KG1 (cell line): ENCODE results near the gene CAP1.
"Not testable (repeated sequence)": the region's sequence is repeated elsewhere in the genome, so short reads cannot be mapped to it uniquely, and the experiment has no call there.

Experiments
- DNase-seq: peaks from one replicate; lab custom pipeline; 2025; lab: John Stamatoyannopoulos, UW

The CAP1 gene, protein sequence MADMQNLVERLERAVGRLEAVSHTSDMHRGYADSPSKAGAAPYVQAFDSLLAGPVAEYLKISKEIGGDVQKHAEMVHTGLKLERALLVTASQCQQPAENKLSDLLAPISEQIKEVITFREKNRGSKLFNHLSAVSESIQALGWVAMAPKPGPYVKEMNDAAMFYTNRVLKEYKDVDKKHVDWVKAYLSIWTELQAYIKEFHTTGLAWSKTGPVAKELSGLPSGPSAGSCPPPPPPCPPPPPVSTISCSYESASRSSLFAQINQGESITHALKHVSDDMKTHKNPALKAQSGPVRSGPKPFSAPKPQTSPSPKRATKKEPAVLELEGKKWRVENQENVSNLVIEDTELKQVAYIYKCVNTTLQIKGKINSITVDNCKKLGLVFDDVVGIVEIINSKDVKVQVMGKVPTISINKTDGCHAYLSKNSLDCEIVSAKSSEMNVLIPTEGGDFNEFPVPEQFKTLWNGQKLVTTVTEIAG

DNA sequence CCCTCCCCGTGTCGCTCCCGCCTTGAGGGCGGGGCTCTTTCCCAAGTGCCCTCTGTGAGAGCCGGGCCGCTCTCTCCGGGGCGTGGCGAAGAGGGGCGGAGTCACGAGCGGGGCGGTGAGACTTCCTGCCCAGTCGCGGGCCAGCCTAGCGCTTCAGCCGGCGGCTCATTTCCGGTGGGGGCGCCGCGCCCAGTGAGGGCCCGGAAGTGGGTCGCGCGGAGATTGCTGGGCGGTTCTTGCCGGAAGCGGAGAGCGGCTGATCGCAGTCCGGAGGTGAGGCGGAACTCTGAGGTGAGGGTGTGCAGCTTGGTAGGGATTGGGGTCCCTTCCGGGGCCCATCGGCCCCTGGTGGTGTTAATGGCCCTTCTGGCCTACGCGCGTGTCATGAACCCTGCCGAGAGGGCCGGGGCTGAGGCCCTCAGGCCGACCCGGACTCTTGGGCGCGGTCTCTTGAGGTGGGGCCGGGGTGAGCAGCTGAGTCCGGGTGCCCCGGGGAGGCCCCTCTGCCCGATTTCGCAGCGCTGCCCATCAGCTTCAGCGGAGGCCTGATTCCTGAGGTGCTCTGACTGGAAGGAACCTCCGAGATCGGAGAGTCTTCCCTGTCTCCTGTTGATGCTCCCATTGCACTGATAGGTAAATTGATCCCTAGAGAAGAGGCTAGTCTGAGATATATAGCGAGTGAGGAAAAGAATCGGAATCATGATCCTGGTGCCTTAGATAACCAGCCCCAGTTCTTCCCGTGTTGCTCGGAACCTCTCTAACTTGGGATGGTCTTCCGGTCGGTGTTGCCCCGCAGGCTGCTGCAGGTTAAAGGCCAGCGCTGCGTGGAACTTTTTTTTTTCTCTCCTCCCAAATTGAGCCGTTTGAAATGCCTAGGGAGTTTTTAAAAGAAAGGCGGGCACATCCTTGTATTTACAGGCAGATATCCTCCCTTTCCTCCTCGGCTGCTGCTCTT is at the start of gene CAP1:
CAP1 (plus strand) TSS at position 219 of the 955 bp plus-strand sequence. CDS start 18,618 bp downstream, outside the sequence.
- peak; percentile 98 for DNase-seq

DNA sequence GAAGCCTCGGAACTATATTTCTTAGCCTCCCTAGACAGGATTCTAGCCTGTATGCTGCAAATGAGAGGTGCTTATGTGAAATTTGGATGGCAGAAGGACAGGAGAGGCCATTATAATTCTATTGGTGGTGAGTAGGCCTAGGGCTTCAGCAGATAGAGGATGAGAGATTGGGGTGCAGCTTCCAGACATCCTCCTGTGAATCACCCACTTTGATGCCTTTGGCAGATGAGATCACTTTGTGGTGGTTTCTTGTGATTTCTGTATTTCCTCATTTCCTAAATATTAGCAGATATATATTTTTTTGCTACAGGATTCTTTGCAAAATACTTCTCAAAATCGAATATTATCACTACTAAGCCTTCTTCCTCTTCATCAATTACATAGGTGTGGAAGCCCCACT is 48.3 kb upstream of the CAP1 start:
- no peak for DNase-seq

DNA sequence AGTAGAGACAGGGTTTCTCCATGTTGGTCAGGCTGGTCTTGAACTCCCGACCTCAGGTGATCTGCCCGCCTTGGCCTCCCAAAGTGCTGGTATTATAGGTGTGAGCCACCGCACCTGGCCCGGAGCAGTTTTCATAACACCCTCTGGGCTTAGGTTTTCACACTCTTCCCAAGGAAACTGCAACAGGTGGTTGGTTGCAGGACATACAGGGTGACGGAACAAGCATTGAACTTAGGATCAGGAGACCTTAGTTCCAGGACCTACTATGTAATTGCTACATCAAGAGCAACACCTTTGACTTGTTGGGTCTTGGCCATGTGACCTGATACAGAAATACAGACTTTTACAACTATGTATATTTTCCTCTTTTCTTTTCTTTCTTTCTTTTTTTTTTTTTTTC is 47.6 kb upstream of the CAP1 start:
- DNase-seq = no peak

DNA sequence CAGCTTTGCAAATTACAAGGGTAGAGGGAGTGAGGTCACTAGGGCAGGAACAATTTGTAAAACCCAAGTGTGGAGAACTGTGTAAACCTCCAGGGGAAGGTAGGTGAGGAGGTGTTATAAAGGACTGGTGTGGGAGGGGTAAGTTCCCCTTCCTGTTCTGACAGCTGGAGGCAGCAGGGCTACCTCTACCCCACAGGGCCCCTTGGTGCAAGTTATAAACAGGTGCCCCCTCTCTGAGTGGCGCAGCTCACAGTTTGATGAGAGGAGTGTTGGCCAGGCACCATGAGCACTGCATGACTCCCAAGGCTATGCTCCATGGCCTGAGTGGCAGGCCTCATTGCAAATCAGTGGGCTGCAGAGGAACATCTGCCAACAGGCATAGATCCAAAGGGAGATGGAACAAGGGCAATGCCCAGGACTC is 44.5 kb upstream of the CAP1 start:
- DNase-seq = peak; percentile 12

DNA sequence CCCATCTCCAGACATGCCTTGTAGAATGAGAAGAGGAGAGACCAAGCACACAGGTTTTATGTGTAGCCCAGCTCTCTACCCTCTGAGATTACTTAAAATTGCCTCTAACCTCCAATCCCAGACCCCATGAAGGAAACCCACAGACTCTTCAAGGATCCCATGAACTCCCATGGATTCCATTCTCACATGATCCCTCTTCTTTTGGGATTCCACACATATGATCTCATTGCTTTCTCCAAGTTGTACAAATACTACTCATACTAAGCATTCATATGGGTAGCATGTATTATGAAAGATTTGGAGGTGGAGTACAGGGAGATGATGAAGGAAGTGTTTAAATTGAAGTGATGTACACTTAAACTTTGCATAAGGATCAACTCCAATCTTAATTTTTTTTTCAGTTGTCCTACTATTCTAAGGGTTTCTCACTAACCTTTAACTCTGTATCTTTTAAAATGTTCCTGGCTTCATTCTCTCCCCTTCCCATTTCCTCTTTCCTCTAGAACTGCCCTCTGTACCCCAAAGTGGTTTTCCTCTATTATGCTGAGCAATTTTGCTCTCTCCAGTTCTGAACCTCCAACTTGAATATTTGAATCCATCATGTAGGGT is 44.0 kb upstream of the CAP1 start:
- DNase-seq = no peak

DNA sequence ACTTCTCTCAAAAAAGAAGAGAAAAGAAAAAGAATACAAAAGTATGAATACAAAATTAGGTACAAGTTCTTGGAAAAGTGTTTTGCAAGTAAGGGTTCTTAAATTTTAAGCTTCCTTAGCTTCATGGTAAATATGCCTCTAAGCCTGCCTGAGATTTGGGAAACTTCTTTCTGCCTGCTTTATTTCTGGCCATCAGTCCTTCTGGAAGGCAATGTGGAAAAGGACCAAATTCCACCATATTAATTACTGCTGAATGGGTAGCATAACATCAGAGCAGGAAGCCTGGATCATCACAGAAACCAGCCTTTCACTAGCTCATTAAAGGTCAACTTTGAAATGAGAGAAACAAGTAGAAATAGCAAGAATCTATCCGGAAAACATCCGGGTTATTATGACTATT is 39.1 kb upstream of the CAP1 start:
- no peak for DNase-seq

DNA sequence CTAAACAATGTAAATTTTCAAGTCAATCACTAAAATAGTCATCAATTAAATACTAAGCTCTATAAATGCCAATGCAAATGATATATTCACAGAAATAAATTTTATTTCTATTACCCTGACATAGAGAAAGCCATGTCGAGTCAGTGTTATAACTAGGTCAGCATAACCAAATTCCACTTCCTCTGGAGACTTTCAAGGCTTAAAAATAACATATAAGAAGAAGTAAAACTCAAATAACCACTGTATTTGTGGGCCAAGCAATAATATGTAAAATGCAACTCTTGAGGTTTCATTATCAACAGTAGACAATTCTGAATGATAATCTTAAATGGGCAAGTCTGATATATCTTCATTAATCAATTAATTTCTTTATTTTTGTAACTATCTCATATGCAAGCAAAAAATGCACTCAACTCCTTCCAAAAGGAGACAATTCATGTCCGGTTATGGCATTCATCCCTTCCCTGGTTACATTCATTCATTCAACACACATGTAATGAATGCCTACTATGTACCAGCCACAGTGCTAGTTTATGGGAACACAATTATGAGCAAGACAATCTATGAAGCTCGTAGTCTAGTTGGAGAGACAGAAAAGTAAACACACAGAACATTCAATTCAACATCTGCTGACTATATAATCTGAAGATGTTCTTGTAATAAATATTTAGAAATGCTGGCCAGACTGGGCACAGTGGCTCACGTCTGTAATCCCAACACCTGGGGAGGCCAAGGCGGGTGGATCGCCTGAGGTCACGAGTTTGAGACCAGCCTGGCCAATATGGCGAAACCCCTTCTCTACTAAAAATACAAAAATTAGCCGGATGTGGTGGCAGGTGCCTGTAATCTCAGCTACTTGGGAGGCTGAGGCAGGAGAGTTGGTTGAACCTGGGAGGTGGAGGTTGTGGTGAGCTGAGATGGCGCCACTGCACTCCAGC is 37.1 kb upstream of the CAP1 start:
- DNase-seq = no peak

DNA sequence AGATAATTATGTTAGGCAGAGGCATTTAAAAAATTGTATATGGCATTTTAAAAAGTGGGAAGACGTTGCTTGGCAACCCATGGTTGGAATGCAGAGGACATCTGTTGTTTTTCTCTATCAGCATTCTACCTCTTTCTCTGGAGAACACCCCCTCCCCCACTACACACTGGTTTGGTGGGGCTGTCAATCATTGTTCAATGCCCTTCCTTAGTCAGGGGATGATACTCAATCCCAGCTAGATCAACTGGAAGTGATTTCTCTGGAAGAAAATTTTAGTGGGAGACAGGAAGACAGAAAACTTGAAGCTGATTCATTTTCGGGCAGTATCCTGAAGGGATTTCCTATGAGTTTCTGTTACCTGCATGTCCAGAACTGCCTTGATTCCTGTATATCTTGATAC is 35.7 kb upstream of the CAP1 start:
- DNase-seq = no peak

DNA sequence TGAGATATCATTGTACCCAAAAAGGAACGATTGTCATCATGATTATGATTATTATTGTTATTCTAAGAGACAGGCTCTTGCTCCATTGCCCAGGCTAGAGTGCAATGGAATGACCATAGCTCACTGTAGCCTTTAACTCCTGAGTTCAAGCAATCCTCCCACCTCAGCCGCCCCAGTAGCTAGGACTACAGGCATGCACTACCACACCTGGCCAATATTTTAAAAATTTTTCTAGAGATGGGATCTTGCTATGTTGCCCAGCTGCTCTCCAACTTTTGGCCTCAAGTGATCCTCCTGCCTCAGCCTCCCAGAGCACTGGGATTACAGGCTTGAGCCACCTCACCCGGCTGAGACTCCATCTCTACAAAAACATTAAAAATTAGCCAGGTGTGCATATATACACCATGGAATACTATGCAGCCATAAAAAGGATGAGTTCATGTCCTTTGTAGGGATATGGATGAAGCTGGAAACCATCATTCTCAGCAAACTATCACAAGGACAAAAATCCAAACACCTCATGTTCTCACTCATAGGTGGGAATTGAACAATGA is 33.0 kb upstream of the CAP1 start:
- not testable (repeated sequence) for DNase-seq

DNA sequence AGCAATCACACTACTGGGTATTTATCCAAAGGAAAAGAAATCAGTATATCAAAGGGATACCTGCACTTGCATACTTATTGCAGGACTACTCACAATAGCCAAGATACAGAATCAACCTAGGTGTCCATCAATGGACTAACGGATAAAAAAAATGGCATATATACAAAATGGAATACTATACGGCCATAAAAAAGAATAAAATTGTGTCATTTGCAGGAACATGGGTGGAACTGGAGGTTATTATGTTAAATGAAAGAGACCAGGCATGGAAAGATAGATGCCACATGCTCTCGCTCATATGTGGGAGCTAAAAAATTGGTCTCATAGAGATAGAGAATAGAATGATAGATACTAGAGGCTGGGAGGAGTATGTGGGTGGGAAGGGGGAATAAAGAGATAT is 29.3 kb upstream of the CAP1 start:
- DNase-seq = no peak

DNA sequence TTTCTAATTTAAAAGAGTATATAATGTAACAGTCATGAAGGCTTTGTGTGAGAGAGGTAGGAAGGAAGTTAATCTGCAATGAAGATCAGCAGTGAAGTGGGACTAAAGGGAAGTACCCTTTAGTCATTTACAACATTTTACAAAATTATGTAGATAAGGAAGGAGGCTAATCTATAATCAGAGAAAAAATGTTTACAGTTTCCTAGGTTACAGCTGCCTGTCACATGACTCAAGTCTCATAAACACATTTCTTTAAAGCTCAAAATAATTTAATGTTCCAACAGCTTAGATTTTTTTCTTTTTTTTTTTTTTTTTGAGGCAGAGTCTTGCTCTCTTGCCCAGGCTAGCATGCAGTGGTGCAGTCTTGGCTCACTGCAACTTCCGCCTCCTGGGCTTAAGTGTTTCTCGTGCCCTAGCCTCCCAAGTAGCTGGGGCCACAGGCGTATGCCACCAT is 26.2 kb upstream of the CAP1 start:
- DNase-seq = no peak

DNA sequence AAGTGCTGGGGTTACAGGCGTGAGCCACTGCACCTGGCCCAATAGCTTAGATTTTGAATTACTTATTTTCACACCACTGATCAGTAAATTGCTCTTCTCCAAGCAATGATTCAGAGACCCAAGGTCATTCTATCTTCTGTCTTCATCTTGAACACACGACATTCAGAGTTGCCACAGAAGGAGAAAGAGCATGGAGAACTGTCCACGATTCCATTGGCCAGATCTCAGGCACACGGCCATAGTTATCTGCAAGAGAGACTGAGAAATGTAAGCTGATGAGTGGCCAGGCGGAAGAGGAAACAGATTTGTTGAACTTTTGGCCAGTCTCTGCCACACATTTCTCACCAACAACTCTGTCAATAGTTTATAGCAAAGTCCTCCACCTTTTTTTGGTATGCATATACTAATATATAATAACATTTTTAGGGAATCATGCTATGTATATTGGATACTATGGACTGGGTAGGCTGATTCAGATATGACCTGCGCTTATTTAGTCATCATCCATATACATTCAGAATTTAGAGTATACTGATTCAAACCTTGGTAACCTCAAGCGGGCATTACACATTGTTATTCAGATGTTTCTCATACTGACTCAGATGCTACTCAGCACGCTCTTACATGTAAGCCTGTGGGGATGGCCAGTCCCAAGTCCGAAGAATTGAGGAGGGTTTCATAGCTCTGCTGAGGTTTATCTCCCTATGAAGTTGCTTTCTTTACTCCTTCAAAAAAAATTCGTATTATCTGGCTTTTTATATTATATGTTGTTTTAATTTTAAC is 25.5 kb upstream of the CAP1 start:
- no peak for DNase-seq

DNA sequence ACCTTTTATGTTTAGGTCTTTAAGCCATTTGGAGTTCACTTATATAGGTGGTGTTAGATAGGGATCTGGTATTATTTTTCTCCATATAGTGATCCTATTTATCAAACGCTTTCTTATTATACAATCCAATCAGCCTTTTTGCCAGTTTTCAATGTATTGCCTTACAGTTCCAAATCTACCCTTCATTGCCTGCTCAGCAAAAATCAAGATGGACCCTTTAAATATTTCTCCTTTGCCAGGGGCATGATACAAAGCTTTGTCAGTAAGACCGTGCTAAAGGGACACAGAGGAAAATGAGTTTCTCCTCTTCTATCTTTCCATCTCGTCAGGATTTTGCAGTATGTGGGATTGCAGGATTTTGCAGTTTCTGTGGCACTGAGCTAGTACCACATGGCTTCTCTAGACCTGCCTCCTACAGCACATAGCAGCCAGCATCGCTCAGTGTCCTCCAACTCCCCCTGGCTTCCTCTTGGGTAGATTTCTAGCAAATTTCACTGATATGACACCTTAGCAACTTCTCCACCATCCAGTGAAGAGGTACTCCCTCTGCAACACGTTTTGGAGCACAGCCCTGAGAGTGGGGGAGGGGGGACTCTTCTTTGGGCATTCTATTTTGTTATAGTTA is 22.5 kb upstream of the CAP1 start:
- DNase-seq = no peak

DNA sequence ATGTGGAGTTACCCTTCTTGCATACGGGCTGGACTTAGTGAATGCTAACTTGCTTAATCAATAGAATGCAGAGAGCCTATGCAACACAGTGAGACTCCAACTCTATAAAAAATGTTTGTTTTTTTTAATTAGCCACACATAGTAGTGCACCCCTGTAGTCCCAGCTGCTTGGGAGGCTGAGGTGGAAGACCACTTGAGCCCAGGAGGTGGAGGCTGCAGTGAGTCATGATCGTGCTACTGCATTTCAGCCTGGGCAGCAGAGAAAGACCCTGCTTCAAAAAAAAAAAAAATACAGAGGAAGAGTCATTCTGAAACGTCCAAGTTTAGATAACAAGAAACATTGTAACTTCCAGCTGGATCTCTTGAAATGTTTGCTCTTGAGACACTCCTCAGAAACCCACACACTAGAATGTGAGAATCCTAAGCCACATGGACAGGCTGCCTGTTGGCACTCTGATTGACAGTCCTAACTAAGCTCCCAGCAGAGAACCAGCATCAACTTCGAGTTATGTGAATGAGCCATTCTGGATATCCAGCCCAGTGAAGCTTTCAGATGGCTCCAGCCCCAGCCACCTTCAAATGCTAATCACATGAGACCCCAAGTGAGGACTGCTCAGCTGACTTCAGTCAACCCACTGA is 20.0 kb upstream of the CAP1 start:
- DNase-seq = no peak

DNA sequence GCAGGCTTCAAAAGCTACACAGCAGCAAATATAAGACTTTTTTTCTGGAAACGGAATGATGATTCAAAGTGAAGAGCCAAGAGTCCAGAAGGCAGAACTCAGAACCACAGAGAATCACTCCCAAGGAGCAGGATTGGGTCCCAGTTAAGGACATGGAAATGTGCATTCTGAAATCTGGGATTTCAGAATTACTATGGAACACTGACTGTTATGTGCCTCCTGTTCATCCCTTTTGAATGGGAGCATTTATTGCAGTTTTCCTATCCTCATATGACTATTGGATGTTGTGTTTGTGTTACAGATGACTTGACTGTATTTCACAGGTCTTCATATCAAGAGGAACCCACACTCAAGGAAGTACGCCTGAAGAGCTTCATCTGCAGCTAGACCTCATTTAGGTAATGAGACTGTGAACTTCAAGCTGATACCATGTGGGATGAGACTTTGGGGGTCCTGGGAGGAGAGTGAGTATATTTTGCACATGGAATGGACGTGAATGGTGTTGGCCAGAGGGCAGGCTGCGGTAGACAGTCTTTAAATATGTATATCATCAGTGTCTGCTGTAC is 17.1 kb upstream of the CAP1 start:
- no peak for DNase-seq

DNA sequence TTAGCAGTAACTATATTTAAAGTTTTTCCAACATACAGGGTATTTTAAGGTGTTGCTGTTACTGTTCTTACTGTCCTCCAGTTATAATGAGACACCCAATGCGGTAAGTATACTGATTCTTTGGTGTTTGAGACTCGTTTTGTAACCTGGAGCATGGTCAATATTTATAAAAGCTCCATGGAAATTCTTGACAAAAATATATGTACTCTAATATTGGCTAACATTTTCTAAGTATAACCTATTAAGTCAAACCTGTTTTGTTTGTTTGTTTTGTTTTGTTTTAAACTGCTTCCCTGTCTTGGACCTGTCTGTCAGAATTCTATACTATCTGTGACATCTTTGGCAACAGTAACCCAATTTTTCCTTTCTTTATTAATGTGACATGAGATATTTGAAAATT is 15.9 kb upstream of the CAP1 start:
- DNase-seq = no peak

DNA sequence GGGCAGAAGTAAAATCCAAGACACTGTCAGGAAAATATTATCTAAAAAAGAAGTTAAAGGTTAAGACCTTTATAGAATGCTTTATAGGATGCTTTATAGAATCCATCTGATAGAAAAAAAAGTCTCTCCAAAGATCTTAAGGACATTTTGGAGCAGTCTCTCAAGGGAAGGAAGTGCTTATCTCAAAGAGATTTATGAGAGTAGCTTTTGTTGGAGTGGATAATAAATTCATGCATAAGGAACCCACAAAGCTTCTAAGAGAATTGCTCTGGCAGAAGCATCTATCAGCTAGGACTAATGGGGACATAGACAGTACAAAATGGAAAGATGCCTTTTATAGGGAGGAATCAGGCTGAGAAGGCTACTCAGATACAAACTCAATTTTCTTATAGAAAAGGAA is 12.9 kb upstream of the CAP1 start:
- no peak for DNase-seq

DNA sequence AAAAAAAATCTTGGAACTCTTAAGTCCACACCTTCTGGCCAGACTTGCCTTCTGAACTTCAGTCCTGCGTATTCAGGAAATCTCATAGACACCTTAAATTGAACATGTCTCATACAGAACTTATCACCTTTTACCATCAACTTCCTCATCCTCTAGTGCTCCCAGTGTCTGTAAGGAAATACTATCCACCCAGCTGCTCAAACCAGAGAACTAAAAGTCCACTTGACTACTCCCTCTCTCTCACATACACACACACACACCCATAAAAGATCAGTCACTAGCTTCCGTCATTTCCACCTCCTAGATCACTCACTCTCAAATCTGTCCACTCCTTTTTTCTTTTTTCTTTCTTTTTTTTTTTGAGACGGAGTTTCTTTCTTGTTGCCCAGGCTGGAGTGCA is 10.9 kb upstream of the CAP1 start:
- peak; percentile 22 for DNase-seq
